ENCODE measurements around the gene NOS1. TPM values are rescaled to one million over a fixed set of nuclear protein-coding genes. Genes with fewer than 3 reads are reported as not detected.

The NOS1 gene
- total RNA-seq, 1 donor from 2014 or later: 0.80 TPM

DNA sequence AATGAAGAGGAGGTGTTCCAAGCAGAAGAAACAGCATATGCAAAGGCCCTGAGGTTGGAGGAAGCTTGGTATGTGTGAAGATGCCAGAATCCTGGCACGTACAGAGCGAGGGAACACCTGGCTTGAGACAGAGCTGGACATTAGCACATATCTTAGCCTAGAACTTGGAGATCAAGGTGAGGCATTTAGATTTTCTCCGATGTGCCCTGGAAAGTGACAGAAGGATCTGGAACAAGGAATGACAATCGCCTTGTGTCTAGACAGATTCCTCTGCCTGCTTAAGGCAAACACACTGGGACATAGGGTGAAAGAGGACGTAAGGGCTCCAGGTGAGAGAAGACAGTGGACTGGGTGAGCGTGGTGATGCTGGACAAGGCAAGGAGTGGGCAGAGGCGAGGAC, 32.2 kb upstream of the NOS1 start:
- TF ChIP-seq, protein P1, sequence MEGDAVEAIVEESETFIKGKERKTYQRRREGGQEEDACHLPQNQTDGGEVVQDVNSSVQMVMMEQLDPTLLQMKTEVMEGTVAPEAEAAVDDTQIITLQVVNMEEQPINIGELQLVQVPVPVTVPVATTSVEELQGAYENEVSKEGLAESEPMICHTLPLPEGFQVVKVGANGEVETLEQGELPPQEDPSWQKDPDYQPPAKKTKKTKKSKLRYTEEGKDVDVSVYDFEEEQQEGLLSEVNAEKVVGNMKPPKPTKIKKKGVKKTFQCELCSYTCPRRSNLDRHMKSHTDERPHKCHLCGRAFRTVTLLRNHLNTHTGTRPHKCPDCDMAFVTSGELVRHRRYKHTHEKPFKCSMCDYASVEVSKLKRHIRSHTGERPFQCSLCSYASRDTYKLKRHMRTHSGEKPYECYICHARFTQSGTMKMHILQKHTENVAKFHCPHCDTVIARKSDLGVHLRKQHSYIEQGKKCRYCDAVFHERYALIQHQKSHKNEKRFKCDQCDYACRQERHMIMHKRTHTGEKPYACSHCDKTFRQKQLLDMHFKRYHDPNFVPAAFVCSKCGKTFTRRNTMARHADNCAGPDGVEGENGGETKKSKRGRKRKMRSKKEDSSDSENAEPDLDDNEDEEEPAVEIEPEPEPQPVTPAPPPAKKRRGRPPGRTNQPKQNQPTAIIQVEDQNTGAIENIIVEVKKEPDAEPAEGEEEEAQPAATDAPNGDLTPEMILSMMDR (IDR thresholded peaks at IDR 0.05; ENCODE audit: unreplicated experiment): no peak
- Mint-ChIP-seq H3K27ac (no peak overlapping the region), H3K4me3 (no peak overlapping the region), H3K36me3 (no peaks in the 10 kb centered on the region), H3K4me1 (no peaks in the 10 kb centered on the region), H3K27me3 (ENCODE audit: low read depth) (peaks cover 37% of the 10 kb centered on the region), H3K9me3 (peaks cover 5% of the 10 kb centered on the region)
- DNase-seq (ENCODE audit: low spot score in 2 of 2, unreplicated experiment in 2 of 2): no peak

DNA sequence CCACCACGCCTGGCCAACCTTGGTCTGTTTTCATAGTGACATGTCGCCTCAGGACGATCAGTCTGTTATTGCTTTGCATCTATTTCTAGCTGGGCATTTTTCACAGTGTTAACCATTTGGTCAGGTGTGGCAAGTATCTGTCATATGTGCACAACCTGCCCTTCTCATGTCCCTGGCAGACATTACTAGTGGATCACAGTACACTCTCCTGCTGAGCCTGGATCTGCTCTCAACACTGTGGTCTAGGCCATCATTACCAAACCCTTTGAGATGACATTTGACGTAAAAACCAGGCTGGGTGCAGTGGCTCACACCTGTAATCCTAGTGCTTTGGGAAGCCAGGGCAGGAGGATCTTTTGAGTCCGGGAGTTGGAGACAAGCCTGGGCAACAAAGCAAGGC, 29.4 kb upstream of the NOS1 start:
- H3K4me1 Mint-ChIP-seq: no peaks in the 10 kb centered on the region
- DNase-seq (ENCODE audit: low spot score in 2 of 2, unreplicated experiment in 2 of 2): no peak
- H3K27me3 Mint-ChIP-seq (ENCODE audit: low read depth): peaks cover 47% of the 10 kb centered on the region
- TF ChIP-seq, protein P1 (IDR thresholded peaks at IDR 0.05; ENCODE audit: unreplicated experiment): no peak
- H3K9me3 Mint-ChIP-seq: no peaks in the 10 kb centered on the region
- H3K4me3 Mint-ChIP-seq: no peak overlapping the region
- H3K36me3 Mint-ChIP-seq: no peaks in the 10 kb centered on the region
- no peak overlapping the region for H3K27ac Mint-ChIP-seq

DNA sequence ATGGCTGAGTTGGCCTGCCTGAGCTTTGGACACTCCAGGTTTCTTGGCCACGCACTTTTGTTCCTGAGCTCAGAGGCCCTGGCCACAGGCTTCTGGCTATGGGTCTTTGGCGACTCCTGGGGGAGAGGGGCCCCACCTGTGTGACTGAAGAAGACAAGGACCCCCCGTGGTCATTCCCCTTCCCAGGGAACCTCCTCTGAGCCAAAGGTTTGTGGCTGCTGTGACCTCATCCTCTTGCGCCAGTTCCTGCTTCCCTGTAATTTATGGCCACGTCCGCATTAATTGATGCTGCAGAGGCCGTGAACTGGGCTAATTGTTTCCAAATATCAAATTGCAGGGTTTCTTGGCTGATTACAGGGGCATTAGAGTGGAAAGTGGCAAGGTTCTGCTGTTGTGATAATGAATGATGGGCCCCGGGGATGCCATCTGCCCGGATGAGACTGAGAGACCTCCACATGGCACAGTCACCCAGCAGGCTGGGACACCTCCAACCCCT, 27.6 kb upstream of the NOS1 start:
- TF ChIP-seq, protein P1 (IDR thresholded peaks at IDR 0.05; ENCODE audit: unreplicated experiment): no peak
- Mint-ChIP-seq H3K27me3 (ENCODE audit: low read depth) (peaks cover 60% of the 10 kb centered on the region), H3K9me3 (no peaks in the 10 kb centered on the region), H3K4me3 (no peak overlapping the region), H3K36me3 (no peaks in the 10 kb centered on the region), H3K4me1 (no peaks in the 10 kb centered on the region), H3K27ac (no peak overlapping the region)
- no peak for DNase-seq (ENCODE audit: low spot score in 2 of 2, unreplicated experiment in 2 of 2)

DNA sequence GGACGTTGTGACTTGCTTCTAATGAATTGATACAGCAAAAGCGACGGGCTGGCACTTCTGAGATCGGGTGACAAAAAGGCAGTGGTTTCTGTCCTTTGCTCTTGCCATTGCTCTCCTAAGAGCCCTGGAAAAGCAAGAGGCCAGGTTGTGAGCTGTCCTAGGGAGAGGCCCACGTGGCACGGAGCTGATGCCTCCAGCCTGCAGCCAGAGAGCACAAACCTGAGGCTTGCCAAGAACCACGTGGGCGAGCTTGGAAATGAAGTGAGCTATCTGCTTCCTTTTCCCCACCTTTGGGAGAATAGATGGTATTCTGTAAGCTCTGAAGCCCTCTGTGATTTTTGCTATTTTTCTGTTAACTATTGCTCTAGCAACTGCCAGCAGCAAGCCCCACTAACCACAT, 26.4 kb upstream of the NOS1 start:
- Mint-ChIP-seq H3K27ac (no peak overlapping the region), H3K4me1 (no peaks in the 10 kb centered on the region), H3K27me3 (ENCODE audit: low read depth) (peaks cover 60% of the 10 kb centered on the region), H3K9me3 (no peaks in the 10 kb centered on the region), H3K36me3 (no peaks in the 10 kb centered on the region), H3K4me3 (no peak overlapping the region)
- no peak for DNase-seq (ENCODE audit: low spot score in 2 of 2, unreplicated experiment in 2 of 2)
- TF ChIP-seq, protein P1 (IDR thresholded peaks at IDR 0.05; ENCODE audit: unreplicated experiment): no peak

DNA sequence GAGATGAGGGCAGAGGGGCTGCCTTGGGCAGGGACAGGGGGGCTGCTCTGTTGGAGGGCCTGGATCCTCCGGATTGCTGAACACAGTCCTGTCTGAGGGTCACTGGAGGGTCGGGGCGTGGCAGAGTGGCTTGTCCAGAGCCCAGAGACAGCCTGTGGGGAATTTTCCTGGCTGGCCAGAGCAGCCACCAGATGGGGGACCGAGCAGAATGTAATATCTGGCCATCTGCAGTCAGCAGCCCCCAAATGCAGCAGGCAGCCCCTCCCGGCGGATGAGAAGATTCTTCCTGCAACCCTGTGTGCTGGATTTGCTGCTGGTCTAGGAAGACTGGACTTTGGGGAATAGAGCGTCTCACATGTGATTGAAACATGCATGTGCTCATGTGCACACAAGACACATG, 23.3 kb upstream of the NOS1 start:
- TF ChIP-seq, protein P1 (IDR thresholded peaks at IDR 0.05; ENCODE audit: unreplicated experiment): no peak
- DNase-seq (ENCODE audit: low spot score in 2 of 2, unreplicated experiment in 2 of 2): no peak
- Mint-ChIP-seq H3K4me1 (no peaks in the 10 kb centered on the region), H3K9me3 (peaks cover 5% of the 10 kb centered on the region), H3K36me3 (no peaks in the 10 kb centered on the region), H3K4me3 (no peak overlapping the region), H3K27me3 (ENCODE audit: low read depth) (peaks cover 58% of the 10 kb centered on the region), H3K27ac (no peak overlapping the region)

DNA sequence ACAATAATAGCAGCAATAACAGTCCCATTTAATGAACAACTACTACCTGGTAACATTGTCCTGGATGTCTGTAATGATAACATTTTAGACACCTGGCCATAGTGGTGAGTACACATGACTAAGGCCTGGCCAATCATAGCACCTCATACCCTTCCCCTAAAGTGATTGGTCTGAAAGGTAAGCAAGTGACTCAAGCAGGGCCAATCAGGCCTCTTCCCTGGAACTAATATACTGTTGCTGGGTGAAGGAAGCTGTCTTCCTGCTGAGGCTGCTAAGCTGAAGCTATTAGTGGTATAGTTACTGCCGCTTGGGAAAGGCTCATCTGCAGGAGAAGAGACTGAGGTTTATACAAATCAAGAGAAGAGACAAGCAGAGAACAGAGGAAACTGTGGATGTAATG, 18.7 kb upstream of the NOS1 start:
- H3K36me3 Mint-ChIP-seq: no peaks in the 10 kb centered on the region
- no peak for DNase-seq (ENCODE audit: low spot score in 2 of 2, unreplicated experiment in 2 of 2)
- no peak overlapping the region for H3K4me3 Mint-ChIP-seq
- TF ChIP-seq, protein P1 (IDR thresholded peaks at IDR 0.05; ENCODE audit: unreplicated experiment): no peak
- H3K9me3 Mint-ChIP-seq: peaks cover 20% of the 10 kb centered on the region
- H3K27me3 Mint-ChIP-seq (ENCODE audit: low read depth): peaks cover 63% of the 10 kb centered on the region
- no peak overlapping the region for H3K27ac Mint-ChIP-seq
- no peaks in the 10 kb centered on the region for H3K4me1 Mint-ChIP-seq

Data from mesothelial cell of epicardium (in vitro differentiated cells).